Measurements from ENCODE around the gene DDX54.

DNA sequence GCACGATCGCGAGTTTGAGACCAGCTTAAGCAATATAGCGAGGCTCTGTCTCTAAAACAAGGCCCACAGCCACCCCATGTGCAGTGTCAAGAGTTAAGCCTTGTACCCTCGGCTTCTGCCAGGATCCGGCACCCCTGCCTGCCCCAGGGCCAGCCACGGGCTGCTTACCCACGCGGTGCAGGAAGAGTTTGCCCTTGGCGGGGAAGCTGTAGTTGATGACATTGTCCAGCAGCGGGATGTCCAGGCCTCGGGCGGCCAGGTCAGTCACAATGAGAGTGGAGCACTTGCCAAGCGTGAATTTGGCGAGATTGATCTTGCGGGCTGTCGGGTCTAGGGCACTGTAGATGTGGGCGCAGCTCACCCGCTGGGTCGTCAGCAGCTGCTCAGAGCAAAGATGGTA is 13.1 kb downstream of the DDX54 start:
- TF ChIP-seq, protein P1, sequence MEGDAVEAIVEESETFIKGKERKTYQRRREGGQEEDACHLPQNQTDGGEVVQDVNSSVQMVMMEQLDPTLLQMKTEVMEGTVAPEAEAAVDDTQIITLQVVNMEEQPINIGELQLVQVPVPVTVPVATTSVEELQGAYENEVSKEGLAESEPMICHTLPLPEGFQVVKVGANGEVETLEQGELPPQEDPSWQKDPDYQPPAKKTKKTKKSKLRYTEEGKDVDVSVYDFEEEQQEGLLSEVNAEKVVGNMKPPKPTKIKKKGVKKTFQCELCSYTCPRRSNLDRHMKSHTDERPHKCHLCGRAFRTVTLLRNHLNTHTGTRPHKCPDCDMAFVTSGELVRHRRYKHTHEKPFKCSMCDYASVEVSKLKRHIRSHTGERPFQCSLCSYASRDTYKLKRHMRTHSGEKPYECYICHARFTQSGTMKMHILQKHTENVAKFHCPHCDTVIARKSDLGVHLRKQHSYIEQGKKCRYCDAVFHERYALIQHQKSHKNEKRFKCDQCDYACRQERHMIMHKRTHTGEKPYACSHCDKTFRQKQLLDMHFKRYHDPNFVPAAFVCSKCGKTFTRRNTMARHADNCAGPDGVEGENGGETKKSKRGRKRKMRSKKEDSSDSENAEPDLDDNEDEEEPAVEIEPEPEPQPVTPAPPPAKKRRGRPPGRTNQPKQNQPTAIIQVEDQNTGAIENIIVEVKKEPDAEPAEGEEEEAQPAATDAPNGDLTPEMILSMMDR (IDR thresholded peaks at IDR 0.05) = no peak
- TF ChIP-seq POLR2A (IDR thresholded peaks at IDR 0.05) (no peak), POLR2AphosphoS5 (IDR thresholded peaks at IDR 0.05) (no peak)
